GM12872 (cell line): ENCODE measurements around the gene EPN2.

Experiments
- CTCF ChIP-seq: IDR thresholded peaks from 3 replicates; pipeline ENCODE4 v1.5.1; 2011; ENCODE audit warnings: low read depth, mild to moderate bottlenecking, low read length, moderate library complexity; ENCODE audit not compliant: insufficient read depth

The EPN2 gene

GRCh38 chr17:19369846-19370492 lies 132.8 kb downstream of the EPN2 start:
- TF ChIP-seq CTCF = no peak

GRCh38 chr17:19370493-19370960 lies 133.4 kb downstream of the EPN2 start:
- no peak for TF ChIP-seq CTCF

- TF ChIP-seq CTCF = no peak
Measured at GRCh38 chr17:19371259-19372010, 134.3 kb downstream of the EPN2 start.

- TF ChIP-seq CTCF = no peak
Measured at GRCh38 chr17:19372011-19372370, 134.8 kb downstream of the EPN2 start.

- no peak for TF ChIP-seq CTCF
Measured at GRCh38 chr17:19372439-19372838, 135.3 kb downstream of the EPN2 start.

GRCh38 chr17:19372866-19373504 lies 135.8 kb downstream of the EPN2 start:
- no peak for TF ChIP-seq CTCF

GRCh38 chr17:19374136-19374535 lies 137.0 kb downstream of the EPN2 start:
- no peak for TF ChIP-seq CTCF
